Hepatocyte (in vitro differentiated cells): Measurements from ENCODE around the gene VEGFB. TPM values are rescaled to one million over a fixed set of nuclear protein-coding genes. Genes with fewer than 3 reads are reported as not detected.

ENCODE experiments used
- DNase-seq: peaks from one replicate; pipeline ENCODE4 v3.0.0-alpha.2; 2016; ENCODE audit warnings: low spot score
- H2AFZ ChIP-seq: fragments of 200-600 bp; sonication (generic); 2 replicates; pipeline ENCODE4 v1.6.0; 2016; ENCODE audit warnings: antibody characterized with exemption, mild to moderate bottlenecking
- H3K27ac ChIP-seq: fragments of 200-600 bp; sonication (generic); 2 replicates; pipeline ENCODE4 v1.5.1; 2016; ENCODE audit warnings: mild to moderate bottlenecking
- H3K27me3 ChIP-seq: fragments of 200-600 bp; sonication (generic); 2 replicates; pipeline ENCODE4 v1.6.1; 2016
- H3K36me3 ChIP-seq: fragments of 200-600 bp; sonication (generic); replicated peaks from 2 replicates; pipeline ENCODE4 v1.5.1; 2016; ENCODE audit warnings: low read depth; ENCODE audit not compliant: insufficient read depth
- H3K4me1 ChIP-seq: fragments of 200-600 bp; sonication (generic); 2 replicates; pipeline ENCODE4 v1.5.1; 2016; ENCODE audit warnings: mild to moderate bottlenecking, moderate library complexity; ENCODE audit not compliant: insufficient read depth
- H3K4me2 ChIP-seq: fragments of 200-600 bp; sonication (generic); 2 replicates; pipeline ENCODE4 v1.6.0; 2016
- H3K4me3 ChIP-seq: fragments of 200-600 bp; sonication (generic); 2 replicates; pipeline ENCODE4 v1.5.1; 2016; ENCODE audit warnings: mild to moderate bottlenecking
- H3K79me2 ChIP-seq: fragments of 200-600 bp; sonication (generic); 2 replicates; pipeline ENCODE4 v1.6.0; 2017; ENCODE audit warnings: mild to moderate bottlenecking
- H3K9me2 ChIP-seq: fragments of 200-600 bp; sonication (generic); replicated peaks from 2 replicates; pipeline ENCODE4 v1.6.0; 2017; ENCODE audit warnings: mild to moderate bottlenecking; ENCODE audit not compliant: insufficient read depth
- H3K9me3 ChIP-seq: fragments of 200-600 bp; sonication (generic); 2 replicates; pipeline ENCODE4 v1.5.1; 2016; ENCODE audit warnings: low read depth, mild to moderate bottlenecking
- H4K20me1 ChIP-seq: fragments of 200-600 bp; sonication (generic); 2 replicates; pipeline ENCODE4 v1.6.0; 2016; ENCODE audit warnings: mild to moderate bottlenecking; ENCODE audit not compliant: insufficient read depth, poor library complexity, severe bottlenecking
- CTCF ChIP-seq: fragments of 200-600 bp; sonication (generic); IDR thresholded peaks from 2 replicates; pipeline ENCODE4 v1.5.1; 2016; ENCODE audit warnings: antibody characterized with exemption, mild to moderate bottlenecking; ENCODE audit not compliant: poor library complexity
- EZH2 ChIP-seq: fragments of 200-600 bp; sonication (generic); IDR thresholded peaks from 2 replicates; pipeline ENCODE4 v1.6.1; 2016; ENCODE audit warnings: antibody characterized with exemption, mild to moderate bottlenecking, borderline replicate concordance
- EZH2phosphoT487 ChIP-seq: fragments of 200-600 bp; sonication (generic); IDR thresholded peaks from one replicate; pipeline ENCODE4 v1.6.1; 2018; ENCODE audit warnings: antibody characterized with exemption, mild to moderate bottlenecking, low read depth, moderate library complexity; ENCODE audit not compliant: unreplicated experiment, severe bottlenecking
- WGBS: methylation state at CpG from one replicate; pipeline ENCODE4 v1.1.6; 2016; ENCODE audit warnings: low lambda C conversion rate; ENCODE audit errors: missing lambda C conversion rate; 5-methylcytosine and 5-hydroxymethylcytosine counted together
- polyA plus RNA-seq: library from polyadenylated mRNA; unstranded; fragments of >200 nt; fragmentation: Nextera tagmentation; extraction: Ambion mirVana; gene quantifications from 2 replicates; pipeline ENCODE4 v1.2.1, GENCODE V29; 2016
- total RNA-seq: library from RNA; depleted of rRNA; stranded (reverse); fragments of >200 nt; gene quantifications from 2 replicates; pipeline ENCODE4 v1.2.3, GENCODE V29; 2014

VEGFB gene
- total and polyA plus RNA-seq, 2 experiments from 2014 or later: 29.1 to 116 TPM

- H2AFZ ChIP-seq: no peak overlapping the region
- H3K27me3 ChIP-seq: no peaks in the 10 kb centered on the region
- no peak for TF ChIP-seq EZH2
- no peak for TF ChIP-seq EZH2phosphoT487
- TF ChIP-seq CTCF: no peak
- no peak overlapping the region for H3K4me2 ChIP-seq
- no peaks in the 10 kb centered on the region for H3K9me3 ChIP-seq
- H3K36me3 ChIP-seq: no peaks in the 10 kb centered on the region
- no peak overlapping the region for H3K4me3 ChIP-seq
- no peaks in the 10 kb centered on the region for H4K20me1 ChIP-seq
- 82% methylated on average over 3 of the region's 3 CpGs for WGBS
- no peak for DNase-seq
- H3K79me2 ChIP-seq: no peaks in the 10 kb centered on the region
- no peaks in the 10 kb centered on the region for H3K9me2 ChIP-seq
- no peak overlapping the region for H3K27ac ChIP-seq
- no peaks in the 10 kb centered on the region for H3K4me1 ChIP-seq
These were observed 32.8 kb upstream of the VEGFB start for GRCh38 chr11:64201543-64201942.

GRCh38 chr11:64202992-64203391 lies 31.4 kb upstream of the VEGFB start:
- no peak overlapping the region for H3K27ac ChIP-seq
- no peak overlapping the region for H3K4me2 ChIP-seq
- no peaks in the 10 kb centered on the region for H4K20me1 ChIP-seq
- 96% methylated on average over 9 of the region's 9 CpGs for WGBS
- no peaks in the 10 kb centered on the region for H3K36me3 ChIP-seq
- no peak overlapping the region for H2AFZ ChIP-seq
- H3K27me3 ChIP-seq: no peaks in the 10 kb centered on the region
- TF ChIP-seq EZH2phosphoT487 (no peak), EZH2 (no peak), CTCF (no peak)
- no peaks in the 10 kb centered on the region for H3K79me2 ChIP-seq
- H3K9me3 ChIP-seq: no peaks in the 10 kb centered on the region
- no peak overlapping the region for H3K4me3 ChIP-seq
- no peak for DNase-seq
- H3K4me1 ChIP-seq: no peaks in the 10 kb centered on the region
- H3K9me2 ChIP-seq: no peaks in the 10 kb centered on the region

GRCh38 chr11:64203421-64204079 lies 30.8 kb upstream of the VEGFB start:
- Histone ChIP-seq H2AFZ (no peak overlapping the region), H3K27ac (no peak overlapping the region), H3K4me2 (no peak overlapping the region), H3K4me1 (no peaks in the 10 kb centered on the region), H3K36me3 (no peaks in the 10 kb centered on the region), H3K9me3 (no peaks in the 10 kb centered on the region), H3K4me3 (no peak overlapping the region), H4K20me1 (no peaks in the 10 kb centered on the region), H3K27me3 (no peaks in the 10 kb centered on the region), H3K9me2 (no peaks in the 10 kb centered on the region), H3K79me2 (no peaks in the 10 kb centered on the region)
- TF ChIP-seq EZH2 (no peak), EZH2phosphoT487 (no peak), CTCF (no peak)
- no peak for DNase-seq
- WGBS: 96% methylated on average over 27 of the region's 27 CpGs

GRCh38 chr11:64204080-64204440 lies 30.3 kb upstream of the VEGFB start:
- Histone ChIP-seq H3K27me3 (no peaks in the 10 kb centered on the region), H3K9me3 (no peaks in the 10 kb centered on the region), H3K79me2 (no peaks in the 10 kb centered on the region), H3K4me1 (no peaks in the 10 kb centered on the region), H3K9me2 (no peaks in the 10 kb centered on the region), H3K4me3 (no peak overlapping the region), H2AFZ (no peak overlapping the region), H4K20me1 (no peaks in the 10 kb centered on the region), H3K27ac (no peak overlapping the region), H3K4me2 (no peak overlapping the region), H3K36me3 (no peaks in the 10 kb centered on the region)
- WGBS: 91% methylated on average over 15 of the region's 16 CpGs
- DNase-seq: no peak
- no peak for TF ChIP-seq EZH2
- TF ChIP-seq CTCF: no peak
- no peak for TF ChIP-seq EZH2phosphoT487
